ENCODE results near the gene ERC2. TPM values are rescaled to one million over a fixed set of nuclear protein-coding genes. Genes with fewer than 3 reads are reported as not detected.

The ERC2 gene
- polyA plus RNA-seq, 1 experiment, result 0.07 TPM

- no peak for TF ChIP-seq CTCF (IDR thresholded peaks at IDR 0.05; ENCODE audit: insufficient read depth, low read depth, low read length)
- H3K27me3 ChIP-seq (ENCODE audit: control insufficient read depth, insufficient read depth, low read length), result no peaks in the 10 kb centered on the region; the same call in 1 of the 2 replicates
- ChIA-PET POLR2A (no interaction called here), CTCF (interaction anchor here (0.9 kb wide), 1 partner anchor 328 kb away, joined by 3 read pairs; no protein-coding TSS in a partner anchor)
- no peaks in the 10 kb centered on the region for H3K36me3 ChIP-seq (ENCODE audit: control insufficient read depth, insufficient read depth, low read length)
- DNase-seq (ENCODE audit: low read depth), result no peak
- no peak overlapping the region for H3K4me3 ChIP-seq (ENCODE audit: low read depth, low read length)
These were observed 545.1 kb downstream of the ERC2 start for GRCh38 chr3:55923207-55923606.

- no peak for DNase-seq (ENCODE audit: low read depth)
- H3K36me3 ChIP-seq (ENCODE audit: control insufficient read depth, insufficient read depth, low read length), result no peaks in the 10 kb centered on the region
- CTCF ChIA-PET, result interaction anchor here (0.9 kb wide), 2 partner anchors 11 to 75 kb away, joined by 4 read pairs; no protein-coding TSS in a partner anchor
- no peaks in the 10 kb centered on the region; the same call in 1 of the 2 replicates for H3K27me3 ChIP-seq (ENCODE audit: control insufficient read depth, insufficient read depth, low read length)
- no peak for TF ChIP-seq CTCF (IDR thresholded peaks at IDR 0.05; ENCODE audit: insufficient read depth, low read depth, low read length)
- H3K4me3 ChIP-seq (ENCODE audit: low read depth, low read length), result no peak overlapping the region
- POLR2A ChIA-PET, result no interaction called here
These were observed 555.4 kb downstream of the ERC2 start for GRCh38 chr3:55912880-55913279.

GRCh38 chr3:55911266-55911665, 557.0 kb downstream of the ERC2 start:
- ChIA-PET CTCF (no interaction called here), POLR2A (no interaction called here)
- Histone ChIP-seq H3K4me3 (ENCODE audit: low read depth, low read length) (no peak overlapping the region), H3K36me3 (ENCODE audit: control insufficient read depth, insufficient read depth, low read length) (no peaks in the 10 kb centered on the region), H3K27me3 (ENCODE audit: control insufficient read depth, insufficient read depth, low read length) (no peaks in the 10 kb centered on the region; the same call in 1 of the 2 replicates)
- no peak for DNase-seq (ENCODE audit: low read depth)
- no peak for TF ChIP-seq CTCF (IDR thresholded peaks at IDR 0.05; ENCODE audit: insufficient read depth, low read depth, low read length)

- no peaks in the 10 kb centered on the region for H3K36me3 ChIP-seq (ENCODE audit: control insufficient read depth, insufficient read depth, low read length)
- no peak for DNase-seq (ENCODE audit: low read depth)
- TF ChIP-seq CTCF (IDR thresholded peaks at IDR 0.05; ENCODE audit: insufficient read depth, low read depth, low read length), result no peak
- ChIA-PET CTCF (interaction anchor here (0.5 kb wide), 1 partner anchor 312 kb away, joined by 3 read pairs; no protein-coding TSS in a partner anchor), POLR2A (no interaction called here)
- no peaks in the 10 kb centered on the region; the same call in 1 of the 2 replicates for H3K27me3 ChIP-seq (ENCODE audit: control insufficient read depth, insufficient read depth, low read length)
- H3K4me3 ChIP-seq (ENCODE audit: low read depth, low read length), result no peak overlapping the region
These were observed 557.7 kb downstream of the ERC2 start for GRCh38 chr3:55910543-55910942.

- POLR2A ChIA-PET, result no interaction called here
These were observed 558.9 kb downstream of the ERC2 start for GRCh38 chr3:55909373-55909772.

More at GRCh38 chr3:55909373-55909772, 558.9 kb downstream of the ERC2 start:
- CTCF ChIA-PET, result no interaction called here
- no peaks in the 10 kb centered on the region; the same call in 1 of the 2 replicates for H3K27me3 ChIP-seq (ENCODE audit: control insufficient read depth, insufficient read depth, low read length)
- H3K4me3 ChIP-seq (ENCODE audit: low read depth, low read length), result no peak overlapping the region
- no peak for TF ChIP-seq CTCF (IDR thresholded peaks at IDR 0.05; ENCODE audit: insufficient read depth, low read depth, low read length)
- no peaks in the 10 kb centered on the region for H3K36me3 ChIP-seq (ENCODE audit: control insufficient read depth, insufficient read depth, low read length)
- DNase-seq (ENCODE audit: low read depth), result no peak
